A549 (cell line): ENCODE data around the gene MAD2L1BP. TPM values are rescaled to one million over a fixed set of nuclear protein-coding genes. Genes with fewer than 3 reads are reported as not detected.

Source experiments
- ATAC-seq, 2 experiments: fragments of 200-7000 bp in 1 of 2; fragments of >200 bp in 1 of 2; cut with Nextera tagmentation in 1 of 2; cut with Tn5 transposase in 1 of 2; 3 replicates each; pipeline versions ENCODE4 v1.8.0 to v1.9.1; 2018 to 2020; ENCODE audit warnings: mild to moderate bottlenecking in 1 of 2, moderate library complexity in 1 of 2
- CTCF ChIA-PET: fragments of 300-600 bp; sonication (Branson Sonifier 250); formaldehyde crosslinking; extraction: SDS; loops from one replicate; lab custom pipeline; 2021; ENCODE audit warnings: antibody characterized with exemption, inconsistent platforms; lab: Yijun Ruan, JAX
- POLR2A ChIA-PET: fragments of 350-600 bp; formaldehyde crosslinking; extraction: SDS; loops from one replicate; lab custom pipeline; 2021; ENCODE audit warnings: antibody characterized with exemption, inconsistent platforms; lab: Yijun Ruan, JAX
- DNase-seq, 2 experiments: peaks; one replicate each; pipeline versions ENCODE4 v3.0.0 to v3.0.0-alpha.2; 2011 to 2016; ENCODE audit warnings: low read depth in 1 of 2, low spot score in 1 of 2
- FAIRE-seq: peaks from 2 replicates; lab custom pipeline; 2011; peaks lifted over from hg19 to GRCh38; lab: Jason Lieb, UNC
- H3K27ac ChIP-seq, 2 experiments: fragments of >200 bp; sonication (Bioruptor Twin); formaldehyde crosslinking; 3 replicates each; pipeline ENCODE4 v1.5.1; 2016 to 2017
- H3K4me1 ChIP-seq: fragments of >200 bp; sonication (Bioruptor Twin); formaldehyde crosslinking; 3 replicates; pipeline ENCODE4 v1.6.1; 2016
- H3K4me2 ChIP-seq: fragments of >200 bp; sonication (Bioruptor Twin); formaldehyde crosslinking; 3 replicates; pipeline ENCODE4 v1.6.1; 2016
- H3K4me3 ChIP-seq: fragments of >200 bp; sonication (Bioruptor Twin); formaldehyde crosslinking; 3 replicates; pipeline ENCODE4 v1.5.1; 2016
- H3K9me3 ChIP-seq: fragments of >200 bp; sonication (Bioruptor Twin); formaldehyde crosslinking; 3 replicates; pipeline ENCODE4 v1.6.1; 2016
- ATOH8 ChIP-seq: fragments of 250-450 bp; sonication (Bioruptor Pico); IDR thresholded peaks from 2 replicates; pipeline ENCODE4 v1.5.0; 2020; ENCODE audit warnings: low read depth, mild to moderate bottlenecking, moderate library complexity
- CBX2 ChIP-seq: fragments of 200-600 bp; sonication (generic); IDR thresholded peaks from 2 replicates; pipeline ENCODE4 v1.6.1; 2016; ENCODE audit warnings: low read depth, mild to moderate bottlenecking, borderline replicate concordance
- CEBPB ChIP-seq, 2 experiments: fragments of >200 bp in 1 of 2; sonication (Bioruptor Twin) in 1 of 2; formaldehyde crosslinking in 1 of 2; IDR thresholded peaks; 2 replicates each; pipeline ENCODE4 v1.6.1; 2012 to 2016
- CHD4 ChIP-seq: fragments of 200-600 bp; sonication (generic); IDR thresholded peaks from 2 replicates; pipeline ENCODE4 v1.6.1; 2016; ENCODE audit warnings: antibody characterized with exemption, mild to moderate bottlenecking, borderline replicate concordance
- EHF ChIP-seq: fragments of 250-450 bp; sonication (Bioruptor Pico); IDR thresholded peaks from 2 replicates; pipeline ENCODE4 v1.5.0; 2020; ENCODE audit warnings: mild to moderate bottlenecking
- EHMT2 ChIP-seq: fragments of 200-600 bp; sonication (generic); IDR thresholded peaks from 2 replicates; pipeline ENCODE4 v1.6.1; 2016; ENCODE audit warnings: antibody characterized with exemption, low read depth, mild to moderate bottlenecking, moderate library complexity
- ELK1 ChIP-seq: fragments of 150-350 bp; IDR thresholded peaks from 2 replicates; pipeline ENCODE4 v1.6.1; 2014; ENCODE audit warnings: low read depth, mild to moderate bottlenecking, low read length
- EP300 ChIP-seq, 2 experiments: fragments of >200 bp; sonication (Bioruptor Twin); formaldehyde crosslinking; IDR thresholded peaks; 2 replicates in 1 of 2; 3 replicates in 1 of 2; pipeline ENCODE4 v1.6.1; 2016 to 2017
- ESRRA ChIP-seq: fragments of 150-350 bp; IDR thresholded peaks from 2 replicates; pipeline ENCODE4 v1.6.1; 2014; ENCODE audit warnings: mild to moderate bottlenecking, low read length, borderline replicate concordance
- FOSB ChIP-seq: fragments of 250-450 bp; sonication (Bioruptor Pico); IDR thresholded peaks from 2 replicates; pipeline ENCODE4 v1.5.0; 2020; ENCODE audit warnings: mild to moderate bottlenecking, moderate library complexity
- FOXS1 ChIP-seq: fragments of 250-450 bp; sonication (Bioruptor Pico); IDR thresholded peaks from 2 replicates; pipeline ENCODE4 v1.5.0; 2020; ENCODE audit warnings: mild to moderate bottlenecking, moderate library complexity
- GATA3 ChIP-seq: IDR thresholded peaks from 2 replicates; pipeline ENCODE4 v1.6.1; 2012; ENCODE audit warnings: borderline replicate concordance
- HEYL ChIP-seq: fragments of 250-450 bp; sonication (Bioruptor Pico); IDR thresholded peaks from 2 replicates; pipeline ENCODE4 v1.8.0; 2021; ENCODE audit warnings: mild to moderate bottlenecking, moderate library complexity
- HMGXB4 ChIP-seq: fragments of 250-450 bp; sonication (Bioruptor Pico); IDR thresholded peaks from 2 replicates; pipeline ENCODE4 v1.5.0; 2021; ENCODE audit warnings: mild to moderate bottlenecking, moderate library complexity, borderline replicate concordance
- HOXA7 ChIP-seq: fragments of 250-450 bp; sonication (Bioruptor Pico); IDR thresholded peaks from 2 replicates; pipeline ENCODE4 v1.5.0; 2020; ENCODE audit warnings: mild to moderate bottlenecking, moderate library complexity
- JUNB ChIP-seq: fragments of >200 bp; sonication (Bioruptor Twin); formaldehyde crosslinking; IDR thresholded peaks from 2 replicates; pipeline ENCODE4 v1.6.1; 2016
- MAFK ChIP-seq: fragments of 450-650 bp; IDR thresholded peaks from 2 replicates; pipeline ENCODE4 v1.6.1; 2014; ENCODE audit not compliant: partially characterized antibody
- MAX ChIP-seq: IDR thresholded peaks from 2 replicates; pipeline ENCODE4 v1.6.1; 2012
- MYC ChIP-seq: IDR thresholded peaks from 2 replicates; pipeline ENCODE4 v1.6.1; 2012; ENCODE audit warnings: mild to moderate bottlenecking, inconsistent platforms, low read length, improper control_type of control experiment, borderline replicate concordance
- NFE2L2 ChIP-seq: fragments of 150-350 bp; conservative IDR thresholded peaks from 2 replicates; pipeline ENCODE4 v1.6.1; 2014; ENCODE audit warnings: low read length
- POLR2A ChIP-seq: IDR thresholded peaks from 2 replicates; pipeline ENCODE4 v1.6.1; 2012; ENCODE audit warnings: mild to moderate bottlenecking, low read length
- RARB ChIP-seq: fragments of 250-450 bp; sonication (Bioruptor Pico); IDR thresholded peaks from 2 replicates; pipeline ENCODE4 v1.8.0; 2021; ENCODE audit warnings: mild to moderate bottlenecking, moderate library complexity
- RCOR1 ChIP-seq: fragments of 150-350 bp; IDR thresholded peaks from 2 replicates; pipeline ENCODE4 v1.6.1; 2014; ENCODE audit warnings: antibody characterized with exemption, low read length, low read depth
- RFX5 ChIP-seq: fragments of 450-650 bp; IDR thresholded peaks from 2 replicates; pipeline ENCODE4 v1.7.1; 2014; ENCODE audit warnings: antibody characterized with exemption, mild to moderate bottlenecking, moderate library complexity
- RNF2 ChIP-seq: fragments of 200-600 bp; sonication (generic); IDR thresholded peaks from 2 replicates; pipeline ENCODE4 v1.6.1; 2016; ENCODE audit warnings: low read depth, mild to moderate bottlenecking, antibody characterized with exemption, moderate library complexity, borderline replicate concordance
- SREBF2 ChIP-seq: fragments of 450-650 bp; IDR thresholded peaks from 2 replicates; pipeline ENCODE4 v1.6.1; 2014; ENCODE audit warnings: mild to moderate bottlenecking, moderate library complexity
- TP53 ChIP-seq: fragments of 250-450 bp; sonication (Bioruptor Pico); IDR thresholded peaks from 2 replicates; pipeline ENCODE4 v1.5.0; 2021; ENCODE audit warnings: mild to moderate bottlenecking, moderate library complexity
- USF2 ChIP-seq: fragments of 450-650 bp; IDR thresholded peaks from 2 replicates; pipeline ENCODE4 v1.6.1; 2014; ENCODE audit warnings: antibody characterized with exemption
- ZC3H11A ChIP-seq: fragments of 450-650 bp; IDR thresholded peaks from 2 replicates; pipeline ENCODE4 v1.6.1; 2014; ENCODE audit warnings: antibody characterized with exemption, mild to moderate bottlenecking
- ZFP36 ChIP-seq: fragments of 450-650 bp; IDR thresholded peaks from 2 replicates; pipeline ENCODE4 v1.6.1; 2014; ENCODE audit warnings: borderline replicate concordance; ENCODE audit not compliant: partially characterized antibody
- ZNF302 ChIP-seq: fragments of 250-450 bp; sonication (Bioruptor Pico); IDR thresholded peaks from 2 replicates; pipeline ENCODE4 v1.9.0; 2021; ENCODE audit warnings: inconsistent platforms, mild to moderate bottlenecking, moderate library complexity
- ZSCAN20 ChIP-seq: fragments of 250-450 bp; sonication (Bioruptor Pico); IDR thresholded peaks from 2 replicates; pipeline ENCODE4 v1.8.0; 2022; ENCODE audit warnings: mild to moderate bottlenecking, moderate library complexity
- WGBS: methylation state at CpG from one replicate; pipeline ENCODE4 v1.1.6; 2017; ENCODE audit errors: missing lambda C conversion rate; 5-methylcytosine and 5-hydroxymethylcytosine counted together
- polyA plus RNA-seq, 4 experiments: library from polyadenylated mRNA; depleted of rRNA in 3 of 4; stranded (reverse); fragments of >200 nt; fragmentation: RNase III in 1 of 4; extraction: RNeasy Plus Mini Kit Qiagen cat#74134 plus additional on column Dnase treatment in 1 of 4; gene quantifications; 2 replicates in 3 of 4; 3 replicates in 1 of 4; pipeline ENCODE4 v1.2.3, GENCODE V29; 2011 to 2017

Gene MAD2L1BP
- polyA plus RNA-seq, 2 of the 4 experiments (the other 2 are of a cell fraction), result 22.0 to 26.7 TPM

GRCh38 chr6:43677759-43678158 is 42.1 kb downstream of the MAD2L1BP start:
- no peaks in the 10 kb centered on the region for H3K9me3 ChIP-seq
- whole genome bisulfite sequencing, result 86% methylated on average over 6 of the region's 7 CpGs
- ChIA-PET CTCF (interaction anchor here (0.7 to 3.2 kb wide), 6 partner anchors 11 to 403 kb away, joined by 3 to 18 read pairs (median 3); no protein-coding TSS in a partner anchor), POLR2A (interaction anchor here (1.7 kb wide), 1 partner anchor 10 kb away, joined by 4 read pairs; no protein-coding TSS in a partner anchor)
- FAIRE-seq (no peak), DNase-seq (no peak), ATAC-seq (no peak)
- no peak overlapping the region for H3K4me2 ChIP-seq
- TF ChIP-seq RCOR1 (no peak), EP300 (IDR thresholded peaks at IDR 0.05) (no peak), CEBPB (IDR thresholded peaks at IDR 0.05) (no peak), HEYL (CRISPR knock-in tag) (no peak), NFE2L2 (no peak), GATA3 (no peak), ESRRA (no peak), USF2 (no peak), EHMT2 (no peak), POLR2A (no peak), ZNF302 (CRISPR knock-in tag) (no peak), CBX2 (no peak), FOSB (CRISPR knock-in tag) (no peak), RNF2 (no peak), ATOH8 (no peak), SREBF2 (no peak), ELK1 (no peak)
- H3K4me3 ChIP-seq, result no peak overlapping the region
- no peaks in the 10 kb centered on the region for H3K4me1 ChIP-seq
- H3K27ac ChIP-seq, result no peak overlapping the region

GRCh38 chr6:43678341-43678740 is 42.7 kb downstream of the MAD2L1BP start:
- H3K4me1 ChIP-seq, result no peaks in the 10 kb centered on the region
- FAIRE-seq, result no peak
- no peak for ATAC-seq
- H3K4me2 ChIP-seq, result no peak overlapping the region
- TF ChIP-seq RARB (CRISPR knock-in tag) (no peak), NFE2L2 (no peak), FOSB (CRISPR knock-in tag) (no peak), TP53 (CRISPR knock-in tag) (no peak)
- POLR2A ChIA-PET, result no interaction called here
- H3K9me3 ChIP-seq, result no peaks in the 10 kb centered on the region
- no peak overlapping the region for H3K27ac ChIP-seq
- 93% methylated on average over 7 of the region's 7 CpGs for WGBS
- CTCF ChIA-PET, result interaction anchor here (0.7 to 3.2 kb wide), 7 partner anchors 11 to 402 kb away, joined by 3 to 18 read pairs (median 3); no protein-coding TSS in a partner anchor
- H3K4me3 ChIP-seq, result no peak overlapping the region
- no peak for DNase-seq

- ATAC-seq, result no peak
- POLR2A ChIA-PET, result no interaction called here
- DNase-seq, result no peak
- FAIRE-seq, result no peak
- no peak overlapping the region for H3K4me2 ChIP-seq
- no peaks in the 10 kb centered on the region for H3K9me3 ChIP-seq
- no peak overlapping the region for H3K4me3 ChIP-seq
- 92% methylated on average over 6 of the region's 6 CpGs for WGBS
- H3K27ac ChIP-seq, result no peak overlapping the region
- no peaks in the 10 kb centered on the region for H3K4me1 ChIP-seq
- CTCF ChIA-PET, result interaction anchor here (1.5 to 3.2 kb wide), 2 partner anchors 12 to 90 kb away, joined by 3 to 18 read pairs; no protein-coding TSS in a partner anchor
- no peak for TF ChIP-seq JUNB
- TF ChIP-seq GATA3, result no peak
- TF ChIP-seq MAX, result no peak
- no peak for TF ChIP-seq MYC
- TF ChIP-seq ZSCAN20 (CRISPR knock-in tag), result no peak
- no peak for TF ChIP-seq CHD4
- no peak for TF ChIP-seq ZC3H11A
- TF ChIP-seq RFX5, result no peak
- no peak for TF ChIP-seq ZFP36
- no peak for TF ChIP-seq MAFK
- TF ChIP-seq FOXS1 (CRISPR knock-in tag), result no peak
- no peak for TF ChIP-seq EHF
- no peak for TF ChIP-seq HOXA7 (CRISPR knock-in tag)
- TF ChIP-seq HMGXB4 (CRISPR knock-in tag), result no peak
- TF ChIP-seq USF2, result no peak
Observed at GRCh38 chr6:43679057-43679456, 43.4 kb downstream of the MAD2L1BP start.
